GM21786 (cell line): ENCODE results near the gene UBL5.
"Not testable (repeated sequence)": the region's sequence is repeated elsewhere in the genome, so short reads cannot be mapped to it uniquely, and the experiment has no call there.

Source experiments
- ATAC-seq: cut with Tn5 transposase; IDR thresholded peaks from one replicate; pipeline ENCODE4 v1.9.1; 2021; ENCODE audit not compliant: unreplicated experiment

The UBL5 gene

GRCh38 chr19:9827289-9828238, at the start of gene UBL5:
UBL5 (plus strand) TSS chr19:9827918; CDS start chr19:9828338, 420 bp downstream.
- ATAC-seq: peak; percentile 91

- ATAC-seq: no peak
Observed at GRCh38 chr19:9782338-9782737, 45.4 kb upstream of the UBL5 start.

GRCh38 chr19:9784163-9784496, 43.6 kb upstream of the UBL5 start:
- not testable (repeated sequence) for ATAC-seq

- peak; percentile 72 for ATAC-seq
Observed at GRCh38 chr19:9785367-9786331, 42.1 kb upstream of the UBL5 start.

- no peak for ATAC-seq
Observed at GRCh38 chr19:9786342-9786741, 41.4 kb upstream of the UBL5 start.

GRCh38 chr19:9786819-9787218, 40.9 kb upstream of the UBL5 start:
- ATAC-seq: no peak

GRCh38 chr19:9788604-9789003, 39.1 kb upstream of the UBL5 start:
- ATAC-seq: not testable (repeated sequence)

GRCh38 chr19:9789066-9789465, 38.7 kb upstream of the UBL5 start:
- no peak for ATAC-seq

- ATAC-seq: not testable (repeated sequence)
Observed at GRCh38 chr19:9789579-9789978, 38.1 kb upstream of the UBL5 start.

- not testable (repeated sequence) for ATAC-seq
Observed at GRCh38 chr19:9791073-9791367, 36.7 kb upstream of the UBL5 start.

GRCh38 chr19:9791552-9792205, 36.0 kb upstream of the UBL5 start:
- peak; percentile 39 for ATAC-seq

GRCh38 chr19:9792206-9793070, 35.3 kb upstream of the UBL5 start:
- ATAC-seq: no peak

GRCh38 chr19:9793071-9793591, 34.6 kb upstream of the UBL5 start:
- no peak for ATAC-seq

- peak; percentile 46 for ATAC-seq
Observed at GRCh38 chr19:9796113-9796773, 31.5 kb upstream of the UBL5 start.

- no peak for ATAC-seq
Observed at GRCh38 chr19:9797871-9798270, 29.8 kb upstream of the UBL5 start.

GRCh38 chr19:9799162-9799561, 28.6 kb upstream of the UBL5 start:
- ATAC-seq: no peak

- ATAC-seq: no peak
Observed at GRCh38 chr19:9801976-9802375, 25.7 kb upstream of the UBL5 start.

- no peak for ATAC-seq
Observed at GRCh38 chr19:9806803-9807202, 20.9 kb upstream of the UBL5 start.
